Measurements from ENCODE around the gene FMO4.

FMO4 gene

GRCh38 chr1:171295821-171296220 lies 18.2 kb upstream of the FMO4 start:
- no peak overlapping the region for H3K4me3 ChIP-seq (ENCODE audit: control insufficient read depth, low read depth, low read length)
- no peak for DNase-seq (ENCODE audit: low read depth)
- TF ChIP-seq CTCF (conservative IDR thresholded peaks at IDR 0.05; ENCODE audit: control insufficient read depth, insufficient read depth, low read depth, low read length), result no peak

GRCh38 chr1:171296897-171297296 lies 17.1 kb upstream of the FMO4 start:
- no peak overlapping the region for H3K4me3 ChIP-seq (ENCODE audit: control insufficient read depth, low read depth, low read length)
- no peak for TF ChIP-seq CTCF (conservative IDR thresholded peaks at IDR 0.05; ENCODE audit: control insufficient read depth, insufficient read depth, low read depth, low read length)
- no peak for DNase-seq (ENCODE audit: low read depth)

GRCh38 chr1:171298696-171299095 lies 15.3 kb upstream of the FMO4 start:
- TF ChIP-seq CTCF (conservative IDR thresholded peaks at IDR 0.05; ENCODE audit: control insufficient read depth, insufficient read depth, low read depth, low read length), result no peak
- no peak overlapping the region for H3K4me3 ChIP-seq (ENCODE audit: control insufficient read depth, low read depth, low read length)
- no peak for DNase-seq (ENCODE audit: low read depth)

- TF ChIP-seq CTCF (conservative IDR thresholded peaks at IDR 0.05; ENCODE audit: control insufficient read depth, insufficient read depth, low read depth, low read length), result no peak
Observed at GRCh38 chr1:171299342-171299741, 14.6 kb upstream of the FMO4 start.

GRCh38 chr1:171300401-171300800 lies 13.6 kb upstream of the FMO4 start:
- no peak overlapping the region for H3K4me3 ChIP-seq (ENCODE audit: control insufficient read depth, low read depth, low read length)
- DNase-seq (ENCODE audit: low read depth), result no peak
- no peak for TF ChIP-seq CTCF (conservative IDR thresholded peaks at IDR 0.05; ENCODE audit: control insufficient read depth, insufficient read depth, low read depth, low read length)

More at GRCh38 chr1:171299342-171299741, 14.6 kb upstream of the FMO4 start:
- DNase-seq (ENCODE audit: low read depth), result no peak
- no peak overlapping the region for H3K4me3 ChIP-seq (ENCODE audit: control insufficient read depth, low read depth, low read length)

- no peak for TF ChIP-seq CTCF (conservative IDR thresholded peaks at IDR 0.05; ENCODE audit: control insufficient read depth, insufficient read depth, low read depth, low read length)
- DNase-seq (ENCODE audit: low read depth), result no peak
- no peak overlapping the region for H3K4me3 ChIP-seq (ENCODE audit: control insufficient read depth, low read depth, low read length)
Observed at GRCh38 chr1:171310661-171311087, 3.3 kb upstream of the FMO4 start.

Measured in fibroblast of mammary gland (primary cell).